HepG2 (cell line): Measurements from ENCODE around the gene MOV10L1. TPM values are rescaled to one million over a fixed set of nuclear protein-coding genes. Genes with fewer than 3 reads are reported as not detected.

Source experiments
- CCAR2 ChIP-seq: fragments of 200-400 bp; formaldehyde crosslinking; optimal IDR thresholded peaks from 2 replicates; pipeline ENCODE3; 2018; ENCODE audit warnings: low read depth, mild to moderate bottlenecking, low read length, moderate library complexity
- CENPT ChIP-seq: sonication (generic); formaldehyde crosslinking; IDR thresholded peaks from 2 replicates; pipeline ENCODE4 v1.8.0; 2022; ENCODE audit warnings: low read depth, mild to moderate bottlenecking, moderate library complexity, missing genetic modification reagents
- DMAP1 ChIP-seq: IDR thresholded peaks from 2 replicates; pipeline ENCODE4 v1.6.1; 2016
- FOXJ3 ChIP-seq: sonication (generic); formaldehyde crosslinking; IDR thresholded peaks from 2 replicates; pipeline ENCODE4 v1.4.0; 2020; ENCODE audit warnings: missing genetic modification reagents, mild to moderate bottlenecking, borderline replicate concordance
- FUBP1 ChIP-seq: sonication (generic); formaldehyde crosslinking; IDR thresholded peaks from 2 replicates; pipeline ENCODE4 v1.5.1; 2020; ENCODE audit warnings: missing genetic modification reagents, mild to moderate bottlenecking, borderline replicate concordance
- HES4 ChIP-seq: sonication (generic); formaldehyde crosslinking; IDR thresholded peaks from 2 replicates; pipeline ENCODE4 v1.9.0; 2021; ENCODE audit warnings: mild to moderate bottlenecking, missing genetic modification reagents, borderline replicate concordance
- MAFG ChIP-seq: sonication (generic); formaldehyde crosslinking; IDR thresholded peaks from 2 replicates; pipeline ENCODE4 v1.5.1; 2020; ENCODE audit warnings: mild to moderate bottlenecking, missing genetic modification reagents
- RFXANK ChIP-seq: IDR thresholded peaks from 2 replicates; pipeline ENCODE4 v1.6.1; 2016
- SMARCE1 ChIP-seq: fragments of 450-650 bp; IDR thresholded peaks from 2 replicates; pipeline ENCODE4 v1.6.1; 2017; ENCODE audit warnings: borderline replicate concordance
- SNAI1 ChIP-seq: sonication (generic); formaldehyde crosslinking; IDR thresholded peaks from 2 replicates; pipeline ENCODE4 v1.5.0; 2020; ENCODE audit warnings: mild to moderate bottlenecking, missing genetic modification reagents, borderline replicate concordance
- SOX5 ChIP-seq: IDR thresholded peaks from 2 replicates; pipeline ENCODE4 v1.6.1; 2016; ENCODE audit warnings: borderline replicate concordance
- TEAD2 ChIP-seq: sonication (generic); formaldehyde crosslinking; IDR thresholded peaks from 2 replicates; pipeline ENCODE4 v1.9.0; 2021; ENCODE audit warnings: missing genetic modification reagents
- THAP11 ChIP-seq: IDR thresholded peaks from 2 replicates; pipeline ENCODE4 v1.6.1; 2016; ENCODE audit warnings: missing biosample characterization, missing genetic modification reagents
- TSC22D2 ChIP-seq: sonication (generic); formaldehyde crosslinking; IDR thresholded peaks from 2 replicates; pipeline ENCODE4 v1.5.1; 2020; ENCODE audit warnings: missing genetic modification reagents, mild to moderate bottlenecking, borderline replicate concordance
- ZBTB38 ChIP-seq: sonication (generic); formaldehyde crosslinking; IDR thresholded peaks from 2 replicates; pipeline ENCODE4 v1.5.1; 2020; ENCODE audit warnings: mild to moderate bottlenecking, missing genetic modification reagents
- ZBTB4 ChIP-seq: sonication (generic); formaldehyde crosslinking; IDR thresholded peaks from 2 replicates; pipeline ENCODE4 v1.4.0; 2020; ENCODE audit warnings: missing genetic modification reagents, mild to moderate bottlenecking, borderline replicate concordance
- ZNF335 ChIP-seq: sonication (generic); formaldehyde crosslinking; IDR thresholded peaks from 2 replicates; pipeline ENCODE4 v1.4.0; 2020; ENCODE audit warnings: missing genetic modification reagents
- ZNF484 ChIP-seq: sonication (generic); formaldehyde crosslinking; IDR thresholded peaks from 2 replicates; pipeline ENCODE4 v1.5.1; 2020; ENCODE audit warnings: mild to moderate bottlenecking, low read depth, missing genetic modification reagents, borderline replicate concordance
- ZNF512B ChIP-seq: sonication (generic); formaldehyde crosslinking; IDR thresholded peaks from 2 replicates; pipeline ENCODE4 v1.5.1; 2020; ENCODE audit warnings: missing genetic modification reagents, mild to moderate bottlenecking, borderline replicate concordance
- ZNF557 ChIP-seq: sonication (generic); formaldehyde crosslinking; IDR thresholded peaks from 2 replicates; pipeline ENCODE4 v1.4.0; 2020; ENCODE audit warnings: missing genetic modification reagents
- ZNF660 ChIP-seq: sonication (generic); formaldehyde crosslinking; IDR thresholded peaks from 2 replicates; pipeline ENCODE4 v1.5.1; 2020; ENCODE audit warnings: mild to moderate bottlenecking, low read depth, missing genetic modification reagents, borderline replicate concordance
- ZNF790 ChIP-seq: sonication (generic); formaldehyde crosslinking; IDR thresholded peaks from 2 replicates; pipeline ENCODE4 v1.8.0; 2022; ENCODE audit warnings: missing genetic modification reagents, mild to moderate bottlenecking, borderline replicate concordance
- ZSCAN29 ChIP-seq: sonication (generic); formaldehyde crosslinking; conservative IDR thresholded peaks from 2 replicates; pipeline ENCODE4 v1.4.0; 2020; ENCODE audit warnings: mild to moderate bottlenecking, missing genetic modification reagents
- ZSCAN9 ChIP-seq: IDR thresholded peaks from 2 replicates; pipeline ENCODE4 v1.6.1; 2016; ENCODE audit warnings: borderline replicate concordance
- polyA plus RNA-seq, 8 experiments: library from polyadenylated mRNA; depleted of rRNA in 3 of 8; stranded (reverse) in 7 of 8; unstranded in 1 of 8; fragments of >200 nt; fragmentation: Illumina TruSeq in 4 of 8; extraction: Trizol in 4 of 8; gene quantifications; 2 replicates each; pipeline versions ENCODE4 v1.2.1 to v1.2.3, GENCODE V29; 2011 to 2016; ENCODE audit warnings: low read depth in 4 of 8, missing spikeins in 1 of 8, mixed read lengths in 1 of 8; ENCODE audit not compliant: insufficient read depth in 1 of 8
- total RNA-seq, 5 experiments: library from RNA; depleted of rRNA; stranded (reverse); fragments of >200 nt; fragmentation: Illumina TruSeq; extraction: Trizol; gene quantifications; 2 replicates each; pipeline ENCODE4 v1.2.3, GENCODE V29; 2016; ENCODE audit warnings: low read depth in 1 of 5

The MOV10L1 gene
- total and polyA plus RNA-seq, 2 of the 13 experiments (the other 11 are each of a cell fraction or from before 2014, with no cell fraction given): 0.11 to 0.12 TPM

GRCh38 chr22:50102946-50103345 is 13.1 kb downstream of the MOV10L1 start (continued):
- TF ChIP-seq RFXANK (no peak), SMARCE1 (no peak), FUBP1 (CRISPR knock-in tag) (no peak), FOXJ3 (CRISPR knock-in tag) (no peak), ZSCAN29 (no peak), DMAP1 (0 out of 2 replicates have a peak, but pooled peaks have one; percentile 39), SOX5 (no peak), ZNF557 (0 out of 2 replicates have a peak, but pooled peaks have one; percentile 63), CCAR2 (no peak), ZNF512B (CRISPR knock-in tag) (no peak), ZSCAN9 (CRISPR knock-in tag) (peak; percentile 87), CENPT (CRISPR knock-in tag) (peak; percentile 86; the same call in 1 of the 2 replicates), SNAI1 (CRISPR knock-in tag) (no peak), MAFG (CRISPR knock-in tag) (no peak), ZNF335 (CRISPR knock-in tag) (no peak), ZNF790 (CRISPR knock-in tag) (peak; percentile 48; the same call in 1 of the 2 replicates), ZBTB4 (CRISPR knock-in tag) (0 out of 2 replicates have a peak, but pooled peaks have one; percentile 62), HES4 (CRISPR knock-in tag) (peak; percentile 92), THAP11 (CRISPR knock-in tag) (peak; percentile 56), ZBTB38 (0 out of 2 replicates have a peak, but pooled peaks have one; percentile 58), ZNF660 (CRISPR knock-in tag) (no peak), TEAD2 (CRISPR knock-in tag) (peak; percentile 81), ZNF484 (0 out of 2 replicates have a peak, but pooled peaks have one; percentile 31), TSC22D2 (CRISPR knock-in tag) (peak; percentile 85; the same call in 1 of the 2 replicates)
